Measurements from ENCODE around the gene RASAL1.

RASAL1 gene

DNA sequence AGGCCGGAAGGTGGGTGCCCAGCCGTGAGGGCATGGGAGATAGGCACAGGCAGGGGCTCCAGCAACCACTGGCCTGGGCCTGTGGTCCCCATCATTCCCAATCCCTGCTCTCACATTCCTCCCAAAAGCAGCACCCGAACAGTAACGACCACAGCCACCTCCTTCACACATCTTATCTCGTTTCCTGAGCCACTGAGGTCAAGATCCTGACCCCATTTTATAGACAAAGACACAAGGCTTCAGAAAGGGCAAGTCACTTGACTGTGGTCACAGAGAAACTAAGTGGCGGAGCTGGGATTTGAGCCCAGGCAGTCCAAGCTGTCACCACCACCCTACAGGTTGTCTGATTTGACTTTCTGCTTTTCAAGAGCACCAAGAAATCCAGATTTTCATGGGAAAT is 40.2 kb downstream of the RASAL1 start:
- no peak overlapping the region for H3K27ac ChIP-seq (ENCODE audit: low read length)
- no peak overlapping the region for H2AFZ ChIP-seq (ENCODE audit: low read depth, low read length)
- H3K9me3 ChIP-seq (ENCODE audit: insufficient read depth, low read length), result no peaks in the 10 kb centered on the region
- no peaks in the 10 kb centered on the region for H3K79me2 ChIP-seq (ENCODE audit: low read length)
- TF ChIP-seq EZH2phosphoT487 (IDR thresholded peaks at IDR 0.05; ENCODE audit: low read depth), result no peak
- TF ChIP-seq, protein P1, sequence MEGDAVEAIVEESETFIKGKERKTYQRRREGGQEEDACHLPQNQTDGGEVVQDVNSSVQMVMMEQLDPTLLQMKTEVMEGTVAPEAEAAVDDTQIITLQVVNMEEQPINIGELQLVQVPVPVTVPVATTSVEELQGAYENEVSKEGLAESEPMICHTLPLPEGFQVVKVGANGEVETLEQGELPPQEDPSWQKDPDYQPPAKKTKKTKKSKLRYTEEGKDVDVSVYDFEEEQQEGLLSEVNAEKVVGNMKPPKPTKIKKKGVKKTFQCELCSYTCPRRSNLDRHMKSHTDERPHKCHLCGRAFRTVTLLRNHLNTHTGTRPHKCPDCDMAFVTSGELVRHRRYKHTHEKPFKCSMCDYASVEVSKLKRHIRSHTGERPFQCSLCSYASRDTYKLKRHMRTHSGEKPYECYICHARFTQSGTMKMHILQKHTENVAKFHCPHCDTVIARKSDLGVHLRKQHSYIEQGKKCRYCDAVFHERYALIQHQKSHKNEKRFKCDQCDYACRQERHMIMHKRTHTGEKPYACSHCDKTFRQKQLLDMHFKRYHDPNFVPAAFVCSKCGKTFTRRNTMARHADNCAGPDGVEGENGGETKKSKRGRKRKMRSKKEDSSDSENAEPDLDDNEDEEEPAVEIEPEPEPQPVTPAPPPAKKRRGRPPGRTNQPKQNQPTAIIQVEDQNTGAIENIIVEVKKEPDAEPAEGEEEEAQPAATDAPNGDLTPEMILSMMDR (IDR thresholded peaks at IDR 0.05; ENCODE audit: low read depth, low read length), result no peak
- H3K9ac ChIP-seq (ENCODE audit: low read length), result no peak overlapping the region
- peaks cover 32% of the 10 kb centered on the region for H3K4me1 ChIP-seq (ENCODE audit: low read length)
- no peaks in the 10 kb centered on the region for H4K20me1 ChIP-seq (ENCODE audit: insufficient read depth, low read length)
- no peak overlapping the region for H3K4me2 ChIP-seq (ENCODE audit: low read length)
- no peak overlapping the region for H3K4me3 ChIP-seq (ENCODE audit: low read length)
- H3K36me3 ChIP-seq (replicated peaks; ENCODE audit: low read depth, low read length), result no peaks in the 10 kb centered on the region
- H3K27me3 ChIP-seq (ENCODE audit: low read depth, low read length), result no peaks in the 10 kb centered on the region

DNA sequence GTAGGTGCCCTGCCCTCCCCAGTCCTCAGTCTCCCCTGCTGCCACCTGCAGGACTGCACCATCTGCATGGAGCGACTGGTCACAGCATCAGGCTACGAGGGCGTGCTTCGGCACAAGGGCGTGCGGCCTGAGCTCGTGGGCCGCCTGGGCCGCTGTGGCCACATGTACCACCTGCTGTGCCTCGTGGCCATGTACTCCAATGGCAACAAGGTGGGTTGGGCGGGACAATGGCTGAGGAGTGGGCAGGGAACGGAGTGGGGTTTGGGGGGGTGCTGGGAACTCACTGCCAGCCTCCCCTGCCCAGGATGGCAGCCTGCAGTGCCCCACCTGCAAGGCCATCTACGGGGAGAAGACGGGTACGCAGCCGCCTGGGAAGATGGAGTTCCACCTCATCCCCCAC is 40.8 kb downstream of the RASAL1 start:
- no peak overlapping the region for H3K9ac ChIP-seq (ENCODE audit: low read length)
- no peak overlapping the region for H3K4me3 ChIP-seq (ENCODE audit: low read length)
- H3K36me3 ChIP-seq (replicated peaks; ENCODE audit: low read depth, low read length), result no peaks in the 10 kb centered on the region
- no peaks in the 10 kb centered on the region for H3K79me2 ChIP-seq (ENCODE audit: low read length)
- TF ChIP-seq EZH2phosphoT487 (IDR thresholded peaks at IDR 0.05; ENCODE audit: low read depth), result no peak
- TF ChIP-seq, protein P1 (IDR thresholded peaks at IDR 0.05; ENCODE audit: low read depth, low read length), result no peak
- H3K4me2 ChIP-seq (ENCODE audit: low read length), result no peak overlapping the region
- H3K27me3 ChIP-seq (ENCODE audit: low read depth, low read length), result no peaks in the 10 kb centered on the region
- H4K20me1 ChIP-seq (ENCODE audit: insufficient read depth, low read length), result no peaks in the 10 kb centered on the region
- peaks cover 32% of the 10 kb centered on the region for H3K4me1 ChIP-seq (ENCODE audit: low read length)
- H2AFZ ChIP-seq (ENCODE audit: low read depth, low read length), result no peak overlapping the region
- H3K9me3 ChIP-seq (ENCODE audit: insufficient read depth, low read length), result no peaks in the 10 kb centered on the region
- no peak overlapping the region for H3K27ac ChIP-seq (ENCODE audit: low read length)

DNA sequence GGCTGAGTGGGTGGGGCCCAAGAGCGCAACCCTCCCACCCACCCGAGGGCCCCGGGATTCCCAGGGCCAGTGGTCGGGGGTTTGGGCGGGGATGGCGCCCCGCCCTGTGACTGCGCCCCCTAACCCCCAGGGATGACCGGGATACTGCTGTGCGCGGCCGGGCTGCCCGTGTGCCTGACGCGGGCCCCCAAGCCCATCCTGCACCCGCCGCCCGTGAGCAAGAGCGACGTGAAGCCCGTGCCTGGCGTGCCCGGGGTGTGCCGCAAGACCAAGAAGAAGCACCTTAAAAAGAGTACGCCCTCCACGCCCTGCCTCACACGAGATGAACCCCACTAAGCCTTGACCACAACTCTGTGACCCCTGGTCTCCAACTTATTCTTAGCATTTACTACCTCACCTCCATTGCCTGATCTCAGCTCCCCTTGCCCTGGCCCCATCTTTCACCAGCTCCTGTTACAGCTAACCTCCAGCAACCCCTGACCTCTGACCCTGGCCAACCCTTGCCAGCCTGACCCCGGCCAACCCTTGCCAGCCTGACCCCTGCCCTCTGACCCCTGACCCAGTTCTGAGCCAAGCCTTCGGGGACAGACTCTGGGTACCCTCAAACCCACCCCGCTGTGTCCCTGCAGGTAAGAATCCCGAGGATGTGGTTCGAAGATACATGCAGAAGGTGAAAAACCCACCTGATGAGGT is 42.0 kb downstream of the RASAL1 start:
- Histone ChIP-seq H3K27me3 (ENCODE audit: low read depth, low read length) (no peaks in the 10 kb centered on the region), H3K9ac (ENCODE audit: low read length) (no peak overlapping the region), H2AFZ (ENCODE audit: low read depth, low read length) (no peak overlapping the region), H3K79me2 (ENCODE audit: low read length) (no peaks in the 10 kb centered on the region), H3K27ac (ENCODE audit: low read length) (no peak overlapping the region), H4K20me1 (ENCODE audit: insufficient read depth, low read length) (no peaks in the 10 kb centered on the region), H3K9me3 (ENCODE audit: insufficient read depth, low read length) (no peaks in the 10 kb centered on the region), H3K4me2 (ENCODE audit: low read length) (peak overlapping the region; percentile 99; the same call in 1 of the 2 replicates), H3K4me3 (ENCODE audit: low read length) (0 out of 2 replicates have a peak overlapping the region, but pooled peaks have one; percentile 84), H3K36me3 (replicated peaks; ENCODE audit: low read depth, low read length) (no peaks in the 10 kb centered on the region), H3K4me1 (ENCODE audit: low read length) (peaks cover 38% of the 10 kb centered on the region)
- TF ChIP-seq, protein P1 (IDR thresholded peaks at IDR 0.05; ENCODE audit: low read depth, low read length), result no peak

DNA sequence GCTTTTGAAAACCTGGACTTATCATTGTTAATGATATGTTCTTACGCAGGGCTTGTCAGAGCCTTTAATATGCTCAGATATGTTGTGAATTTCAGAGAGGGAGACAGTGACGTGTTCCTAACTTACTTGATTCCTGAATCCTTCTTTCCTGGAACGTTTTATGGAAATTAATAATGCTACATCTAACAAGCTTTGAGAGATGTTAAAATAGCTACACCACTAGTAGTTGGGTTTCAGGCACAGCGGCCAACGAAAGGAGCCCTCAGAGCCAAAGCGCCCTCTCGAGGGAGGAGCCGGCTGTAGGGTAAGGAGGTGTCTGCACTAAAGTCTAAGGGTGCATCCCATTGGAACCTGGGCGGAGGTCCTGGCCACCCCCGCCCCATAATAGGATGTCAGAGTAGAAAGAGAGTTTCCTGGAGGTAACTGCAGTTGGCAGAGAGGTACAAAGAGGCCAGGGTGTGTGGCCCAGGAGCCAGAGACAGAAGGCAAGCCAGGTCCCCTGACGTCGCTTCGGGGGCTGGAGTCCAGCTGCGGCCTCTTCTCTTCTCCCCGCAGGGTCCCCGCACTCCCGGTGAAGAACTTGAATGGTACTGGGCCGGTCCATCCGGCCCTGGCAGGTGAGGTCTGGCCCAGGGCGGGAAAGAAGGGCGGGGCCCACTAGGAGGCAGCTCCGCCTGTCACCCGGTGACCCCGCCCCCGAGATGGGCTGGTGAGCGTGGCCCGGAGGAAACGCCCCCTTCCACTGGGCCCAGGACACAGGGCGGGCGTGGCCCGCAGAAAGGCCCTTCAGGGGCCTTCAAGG is 42.8 kb downstream of the RASAL1 start:
- Histone ChIP-seq H2AFZ (ENCODE audit: low read depth, low read length) (peak overlapping the region; percentile 97), H4K20me1 (ENCODE audit: insufficient read depth, low read length) (no peaks in the 10 kb centered on the region), H3K4me1 (ENCODE audit: low read length) (peaks cover 35% of the 10 kb centered on the region), H3K79me2 (ENCODE audit: low read length) (no peaks in the 10 kb centered on the region), H3K27ac (ENCODE audit: low read length) (peak overlapping the region; percentile 30; the same call in 1 of the 2 replicates), H3K4me3 (ENCODE audit: low read length) (peak overlapping the region; percentile 84), H3K36me3 (replicated peaks; ENCODE audit: low read depth, low read length) (no peaks in the 10 kb centered on the region), H3K4me2 (ENCODE audit: low read length) (peak overlapping the region; percentile 99), H3K27me3 (ENCODE audit: low read depth, low read length) (no peaks in the 10 kb centered on the region), H3K9ac (ENCODE audit: low read length) (peak overlapping the region; percentile 81), H3K9me3 (ENCODE audit: insufficient read depth, low read length) (no peaks in the 10 kb centered on the region)
- TF ChIP-seq, protein P1 (IDR thresholded peaks at IDR 0.05; ENCODE audit: low read depth, low read length), result peak; percentile 84
- no peak for TF ChIP-seq EZH2phosphoT487 (IDR thresholded peaks at IDR 0.05; ENCODE audit: low read depth)
